DMS53 treated with DMSO at 0.1 percent for 48 hours (cell line): ENCODE measurements around the gene PCDHB7.
"Not testable (repeated sequence)": the region's sequence is repeated elsewhere in the genome, so short reads cannot be mapped to it uniquely, and the experiment has no call there.

Experiments
- DNase-seq: peaks from one replicate; lab custom pipeline; 2025; ENCODE audit not compliant: unreplicated experiment; lab: John Stamatoyannopoulos, UW

The PCDHB7 gene

DNA sequence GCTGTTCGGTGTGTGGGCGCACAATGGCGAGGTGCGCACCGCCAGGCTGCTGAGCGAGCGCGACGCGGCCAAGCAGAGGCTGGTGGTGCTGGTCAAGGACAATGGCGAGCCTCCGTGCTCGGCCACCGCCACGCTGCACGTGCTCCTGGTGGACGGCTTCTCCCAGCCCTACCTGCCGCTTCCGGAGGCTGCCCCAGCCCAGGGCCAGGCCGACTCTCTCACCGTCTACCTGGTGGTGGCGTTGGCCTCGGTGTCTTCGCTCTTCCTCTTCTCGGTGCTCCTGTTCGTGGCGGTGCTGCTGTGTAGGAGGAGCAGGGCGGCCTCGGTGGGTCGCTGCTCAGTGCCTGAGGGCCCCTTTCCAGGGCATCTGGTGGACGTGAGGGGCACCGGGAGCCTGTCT, 7.4 kb downstream of the PCDHB7 start:
- DNase-seq: not testable (repeated sequence)

GRCh38 chr5:141180313-141180712, 7.9 kb downstream of the PCDHB7 start:
- DNase-seq: no peak

GRCh38 chr5:141182248-141182647, 9.8 kb downstream of the PCDHB7 start, which contains the start of gene PCDHB16:
TSS of gene PCDHB16 (plus strand) at chr5:141182387. CDS start at chr5:141182560, 173 bp downstream.
- peak; percentile 27 for DNase-seq

DNA sequence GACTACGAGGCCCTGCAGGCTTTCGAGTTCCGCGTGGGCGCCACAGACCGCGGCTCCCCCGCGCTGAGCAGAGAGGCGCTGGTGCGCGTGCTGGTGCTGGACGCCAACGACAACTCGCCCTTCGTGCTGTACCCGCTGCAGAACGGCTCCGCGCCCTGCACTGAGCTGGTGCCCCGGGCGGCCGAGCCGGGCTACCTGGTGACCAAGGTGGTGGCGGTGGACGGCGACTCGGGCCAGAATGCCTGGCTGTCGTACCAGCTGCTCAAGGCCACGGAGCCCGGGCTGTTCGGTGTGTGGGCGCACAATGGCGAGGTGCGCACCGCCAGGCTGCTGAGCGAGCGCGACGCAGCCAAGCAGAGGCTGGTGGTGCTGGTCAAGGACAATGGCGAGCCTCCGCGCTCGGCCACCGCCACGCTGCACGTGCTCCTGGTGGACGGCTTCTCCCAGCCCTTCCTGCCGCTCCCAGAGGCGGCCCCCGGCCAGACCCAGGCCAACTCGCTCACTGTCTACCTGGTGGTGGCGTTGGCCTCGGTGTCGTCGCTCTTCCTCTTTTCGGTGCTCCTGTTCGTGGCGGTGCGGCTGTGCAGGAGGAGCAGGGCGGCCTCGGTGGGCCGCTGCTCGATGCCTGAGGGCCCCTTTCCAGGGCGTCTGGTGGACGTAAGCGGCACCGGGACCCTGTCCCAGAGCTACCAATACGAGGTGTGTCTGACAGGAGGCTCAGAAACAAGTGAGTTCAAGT, 11.8 kb downstream of the PCDHB7 start:
- DNase-seq: not testable (repeated sequence)

DNA sequence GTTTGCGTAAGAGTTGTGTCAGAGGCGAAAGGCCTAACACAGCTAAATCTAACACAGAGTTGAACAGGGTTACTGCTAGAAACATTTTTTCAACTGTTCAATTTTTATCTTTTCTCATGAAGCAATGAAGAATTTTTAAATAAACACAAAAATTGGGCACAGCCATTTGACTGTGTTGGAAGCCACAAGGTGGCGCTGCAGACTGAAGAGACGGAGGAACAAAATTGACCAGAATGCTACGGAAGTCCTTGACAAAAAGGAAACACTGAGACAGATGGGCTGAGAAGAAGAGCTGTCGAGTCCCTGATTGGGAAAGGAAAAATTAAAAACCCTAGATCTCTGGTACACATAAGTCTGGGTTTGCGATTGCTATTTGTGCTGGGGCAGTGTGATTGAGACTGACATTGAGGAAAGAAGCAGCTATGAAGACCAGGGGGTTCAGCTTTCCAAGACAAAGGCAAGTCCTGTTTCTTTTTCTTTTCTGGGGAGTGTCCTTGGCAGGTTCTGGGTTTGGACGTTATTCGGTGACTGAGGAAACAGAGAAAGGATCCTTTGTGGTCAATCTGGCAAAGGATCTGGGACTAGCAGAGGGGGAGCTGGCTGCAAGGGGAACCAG, 14.6 kb downstream of the PCDHB7 start, which contains the start of gene PCDHB9:
Gene PCDHB9 (plus strand): TSS at position 265 of the 616 bp plus-strand sequence. CDS start 158 bp downstream, at position 423.
- DNase-seq: no peak

- DNase-seq: not testable (repeated sequence)
Observed at GRCh38 chr5:141188682-141189081, 16.2 kb downstream of the PCDHB7 start.

GRCh38 chr5:141189131-141189530, 16.7 kb downstream of the PCDHB7 start:
- DNase-seq: not testable (repeated sequence)

- peak; percentile 16 for DNase-seq
Observed at GRCh38 chr5:141192110-141192725, 19.8 kb downstream of the PCDHB7 start, which contains the start of gene PCDHB10. TSS of gene PCDHB10 (plus strand) at chr5:141192353. CDS start at chr5:141192553, 200 bp downstream.

DNA sequence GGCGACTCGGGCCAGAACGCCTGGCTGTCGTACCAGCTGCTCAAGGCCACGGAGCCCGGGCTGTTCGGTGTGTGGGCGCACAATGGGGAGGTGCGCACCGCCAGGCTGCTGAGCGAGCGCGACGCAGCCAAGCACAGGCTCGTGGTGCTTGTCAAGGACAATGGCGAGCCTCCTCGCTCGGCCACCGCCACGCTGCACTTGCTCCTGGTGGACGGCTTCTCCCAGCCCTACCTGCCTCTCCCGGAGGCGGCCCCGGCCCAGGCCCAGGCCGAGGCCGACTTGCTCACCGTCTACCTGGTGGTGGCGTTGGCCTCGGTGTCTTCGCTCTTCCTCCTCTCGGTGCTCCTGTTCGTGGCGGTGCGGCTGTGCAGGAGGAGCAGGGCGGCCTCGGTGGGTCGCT, 21.9 kb downstream of the PCDHB7 start:
- not testable (repeated sequence) for DNase-seq

- DNase-seq: no peak
Observed at GRCh38 chr5:141196363-141196762, 23.9 kb downstream of the PCDHB7 start.

DNA sequence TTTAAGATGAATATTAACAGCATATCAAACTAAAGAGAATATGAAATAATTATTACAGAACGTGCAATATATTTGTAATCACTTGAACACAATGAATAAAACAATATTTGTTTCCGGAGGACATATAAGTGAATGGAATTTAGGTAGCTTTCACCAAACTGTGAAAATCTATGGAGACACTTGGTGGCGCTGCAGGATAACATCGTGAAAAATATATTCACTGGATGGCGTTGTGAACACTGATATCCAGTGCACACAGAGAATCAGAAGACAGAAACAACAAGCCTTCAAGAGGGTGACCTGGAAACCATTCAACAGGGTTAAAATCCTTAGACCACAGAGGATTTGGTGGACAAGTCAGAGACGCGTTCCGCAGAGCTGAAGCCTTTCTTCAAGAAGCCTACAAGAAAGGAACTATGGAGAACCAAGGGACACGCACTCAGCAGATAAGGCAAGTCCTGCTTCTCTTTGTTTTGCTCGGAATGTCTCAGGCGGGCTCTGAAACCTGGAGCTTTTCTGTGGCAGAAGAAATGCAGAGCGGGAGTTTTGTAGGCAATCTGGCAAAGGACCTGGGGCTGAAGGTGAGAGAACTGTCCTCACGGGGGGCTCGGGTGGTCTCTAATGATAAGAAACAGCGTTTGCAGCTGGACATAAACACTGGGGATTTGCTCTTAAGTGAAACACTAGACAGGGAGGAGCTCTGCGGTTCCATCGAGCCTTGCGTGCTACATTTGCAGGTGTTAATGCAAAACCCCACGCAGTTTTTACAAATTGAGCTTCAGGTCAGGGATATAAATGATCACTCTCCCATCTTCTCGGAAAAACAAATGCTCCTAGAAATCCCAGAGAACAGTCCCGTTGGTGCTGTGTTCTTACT, 27.2 kb downstream of the PCDHB7 start, which contains the start of gene PCDHB11:
Gene PCDHB11 (plus strand): TSS at position 269 of the 877 bp plus-strand sequence. CDS start 148 bp downstream, at position 417.
- DNase-seq: peak; percentile 9

DNA sequence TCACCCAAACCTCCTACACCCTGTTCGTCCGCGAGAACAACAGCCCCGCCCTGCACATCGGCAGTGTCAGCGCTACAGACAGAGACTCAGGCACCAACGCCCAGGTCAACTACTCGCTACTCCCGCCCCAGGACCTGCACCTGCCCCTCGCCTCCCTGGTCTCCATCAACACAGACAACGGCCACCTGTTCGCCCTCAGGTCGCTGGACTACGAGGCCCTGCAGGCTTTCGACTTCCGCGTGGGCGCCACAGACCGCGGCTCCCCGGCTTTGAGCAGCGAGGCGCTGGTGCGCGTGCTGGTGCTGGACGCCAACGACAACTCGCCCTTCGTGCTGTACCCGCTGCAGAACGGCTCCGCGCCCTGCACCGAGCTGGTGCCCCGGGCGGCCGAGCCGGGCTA, 28.7 kb downstream of the PCDHB7 start:
- DNase-seq: not testable (repeated sequence)

DNA sequence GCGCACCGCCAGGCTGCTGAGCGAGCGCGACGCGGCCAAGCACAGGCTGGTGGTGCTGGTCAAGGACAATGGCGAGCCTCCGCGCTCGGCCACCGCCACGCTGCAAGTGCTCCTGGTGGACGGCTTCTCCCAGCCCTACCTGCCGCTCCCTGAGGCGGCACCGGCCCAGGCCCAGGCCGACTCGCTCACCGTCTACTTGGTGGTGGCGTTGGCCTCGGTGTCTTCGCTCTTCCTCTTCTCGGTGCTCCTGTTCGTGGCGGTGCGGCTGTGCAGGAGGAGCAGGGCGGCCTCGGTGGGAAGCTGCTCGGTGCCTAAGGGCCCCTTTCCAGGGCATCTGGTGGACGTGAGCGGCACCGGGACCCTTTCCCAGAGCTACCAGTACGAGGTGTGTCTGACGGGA, 29.2 kb downstream of the PCDHB7 start:
- not testable (repeated sequence) for DNase-seq

DNA sequence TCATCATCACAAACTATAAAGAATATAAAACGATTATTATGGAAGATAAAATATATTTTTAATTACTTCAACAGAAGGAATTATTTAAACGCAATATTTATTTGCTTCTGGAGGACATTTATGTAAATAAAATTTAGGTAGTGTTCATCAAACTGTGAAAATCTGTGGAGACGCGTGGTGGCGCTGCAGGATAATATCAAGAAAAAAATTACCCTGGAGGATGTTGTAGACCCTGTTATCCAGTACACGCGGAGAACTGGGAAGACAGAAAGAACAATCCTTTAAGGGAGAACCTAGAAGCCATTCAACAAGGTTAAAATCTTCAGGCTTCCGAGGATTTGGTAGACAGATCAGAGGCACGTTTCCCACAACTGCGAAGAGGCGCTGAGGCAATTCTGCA, 36.0 kb downstream of the PCDHB7 start, which contains the start of gene PCDHB12:
Gene PCDHB12 (plus strand): TSS at position 242 of the 400 bp plus-strand sequence. CDS start 189 bp downstream, outside the sequence.
- no peak for DNase-seq

GRCh38 chr5:141210281-141210680, 37.8 kb downstream of the PCDHB7 start:
- DNase-seq: not testable (repeated sequence)

DNA sequence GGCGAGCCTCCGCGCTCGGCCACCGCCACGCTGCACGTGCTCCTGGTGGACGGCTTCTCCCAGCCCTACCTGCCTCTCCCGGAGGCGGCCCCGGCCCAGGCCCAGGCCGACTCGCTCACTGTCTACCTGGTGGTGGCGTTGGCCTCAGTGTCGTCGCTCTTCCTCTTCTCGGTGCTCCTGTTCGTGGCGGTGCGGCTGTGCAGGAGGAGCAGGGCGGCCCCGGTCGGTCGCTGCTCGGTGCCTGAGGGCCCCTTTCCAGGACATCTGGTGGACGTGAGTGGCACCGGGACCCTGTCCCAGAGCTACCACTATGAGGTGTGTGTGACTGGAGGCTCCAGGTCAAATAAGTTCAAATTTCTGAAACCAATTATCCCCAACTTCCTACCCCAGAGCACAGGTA, 38.4 kb downstream of the PCDHB7 start:
- DNase-seq: not testable (repeated sequence)

- peak; percentile 43 for DNase-seq
Observed at GRCh38 chr5:141213656-141214339, 41.4 kb downstream of the PCDHB7 start, which contains the start of gene PCDHB13. TSS of gene PCDHB13 (plus strand) at chr5:141213919. CDS start at chr5:141214124, 205 bp downstream.

DNA sequence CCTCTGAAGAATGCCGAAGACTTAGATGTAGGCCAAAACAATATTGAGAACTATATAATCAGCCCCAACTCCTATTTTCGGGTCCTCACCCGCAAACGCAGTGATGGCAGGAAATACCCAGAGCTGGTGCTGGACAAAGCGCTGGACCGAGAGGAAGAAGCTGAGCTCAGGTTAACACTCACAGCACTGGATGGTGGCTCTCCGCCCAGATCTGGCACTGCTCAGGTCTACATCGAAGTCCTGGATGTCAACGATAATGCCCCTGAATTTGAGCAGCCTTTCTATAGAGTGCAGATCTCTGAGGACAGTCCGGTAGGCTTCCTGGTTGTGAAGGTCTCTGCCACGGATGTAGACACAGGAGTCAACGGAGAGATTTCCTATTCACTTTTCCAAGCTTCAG, 42.1 kb downstream of the PCDHB7 start:
- not testable (repeated sequence) for DNase-seq

GRCh38 chr5:141215504-141215903, 43.1 kb downstream of the PCDHB7 start:
- DNase-seq: not testable (repeated sequence)

DNA sequence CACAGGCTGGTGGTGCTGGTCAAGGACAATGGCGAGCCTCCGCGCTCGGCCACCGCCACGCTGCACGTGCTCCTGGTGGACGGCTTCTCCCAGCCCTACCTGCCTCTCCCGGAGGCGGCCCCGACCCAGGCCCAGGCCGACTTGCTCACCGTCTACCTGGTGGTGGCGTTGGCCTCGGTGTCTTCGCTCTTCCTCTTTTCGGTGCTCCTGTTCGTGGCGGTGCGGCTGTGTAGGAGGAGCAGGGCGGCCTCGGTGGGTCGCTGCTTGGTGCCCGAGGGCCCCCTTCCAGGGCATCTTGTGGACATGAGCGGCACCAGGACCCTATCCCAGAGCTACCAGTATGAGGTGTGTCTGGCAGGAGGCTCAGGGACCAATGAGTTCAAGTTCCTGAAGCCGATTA, 43.6 kb downstream of the PCDHB7 start:
- DNase-seq: not testable (repeated sequence)
